ENCODE data around the gene LAIR1. TPM values are rescaled to one million over a fixed set of nuclear protein-coding genes. Genes with fewer than 3 reads are reported as not detected.

LAIR1 gene
- polyA plus RNA-seq, 1 donor (not counting 4 experiments of a cell fraction or from before 2014, with no cell fraction given), result not detected

DNA sequence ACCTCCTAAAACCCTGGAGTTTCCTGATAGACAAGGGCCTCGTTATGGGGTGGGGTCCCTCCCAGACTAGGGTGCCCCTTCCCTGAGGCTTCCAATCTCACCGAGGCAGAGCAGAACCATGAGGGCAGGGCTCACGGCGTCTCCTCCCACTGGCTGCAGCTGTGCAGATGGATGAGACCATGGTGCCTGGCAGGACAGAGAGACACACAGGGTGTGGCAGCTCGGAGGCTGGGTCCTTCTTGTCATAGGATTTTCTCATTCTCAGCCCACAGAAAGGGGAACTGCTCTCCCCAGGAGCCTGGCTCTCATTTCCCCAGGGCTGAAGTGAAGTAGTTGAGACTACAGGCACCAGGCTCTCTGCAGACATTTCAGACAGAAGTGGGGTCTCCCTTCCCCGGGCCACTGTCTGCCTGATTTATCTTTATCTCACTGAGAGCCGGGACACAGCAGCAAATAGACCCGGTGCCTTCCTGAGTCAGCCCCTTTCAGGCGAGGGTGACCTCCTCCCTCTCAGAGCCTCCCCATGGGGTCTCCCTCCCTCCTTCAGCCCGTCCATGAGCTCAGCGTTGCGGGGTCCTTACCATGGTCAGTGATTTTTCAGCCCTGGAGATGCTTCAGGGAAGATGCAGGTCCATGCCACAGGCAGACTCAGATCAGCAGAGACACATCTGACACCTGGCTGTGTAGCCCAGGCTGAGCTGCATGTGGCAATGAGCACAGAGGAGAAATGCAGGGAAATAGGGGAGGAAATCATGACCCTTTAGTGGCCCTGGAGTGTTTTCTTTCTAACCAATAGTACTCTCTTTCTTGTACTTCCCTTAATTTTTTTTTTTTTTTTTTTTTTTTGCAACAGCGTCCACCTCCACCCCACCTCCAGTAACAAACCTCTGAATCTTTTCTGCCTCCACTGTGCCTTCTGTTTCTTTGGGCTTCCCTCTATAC, 52.0 kb downstream of the LAIR1 start, which contains the start of gene LILRA5:
Gene LILRA5 (minus strand): TSS at position 731 of the 942 bp plus-strand sequence. CDS start 147 bp downstream, at position 584.
- Histone ChIP-seq H3K4me1 (ENCODE audit: control insufficient read depth, extremely low read depth, insufficient read depth, low read length) (no peaks in the 10 kb centered on the region), H3K4me2 (ENCODE audit: control insufficient read depth, extremely low read depth, insufficient read depth, low read depth, low read length) (no peak within 1 kb of the TSS), H3K9me3 (ENCODE audit: control insufficient read depth, low read depth, low read length) (no peaks in the 10 kb centered on the region), H3K36me3 (ENCODE audit: control insufficient read depth in 2 of 2, extremely low read depth in 1 of 2, insufficient read depth in 2 of 2, low read length in 2 of 2) (no peaks in the 10 kb centered on the region), H2AFZ (ENCODE audit: control insufficient read depth, low read length) (no peak within 1 kb of the TSS), H3K27ac (ENCODE audit: control insufficient read depth, insufficient read depth, low read length) (no peak within 1 kb of the TSS), H4K20me1 (ENCODE audit: control insufficient read depth, extremely low read depth, insufficient read depth, low read length) (no peaks in the 10 kb centered on the region), H3K9ac (ENCODE audit: control insufficient read depth, extremely low read depth, insufficient read depth, low read length) (no peak within 1 kb of the TSS), H3K27me3 (ENCODE audit: control insufficient read depth, extremely low read depth, insufficient read depth, low read length) (no peaks in the 10 kb centered on the region), H3K9me1 (ENCODE audit: control insufficient read depth, extremely low read depth, insufficient read depth, low read length) (no peaks in the 10 kb centered on the region), H3K79me2 (ENCODE audit: control insufficient read depth, insufficient read depth, low read length) (no peaks in the 10 kb centered on the region), H3K4me3 (ENCODE audit: control insufficient read depth in 2 of 3, extremely low read depth in 1 of 3, insufficient read depth in 2 of 3, low read depth in 1 of 3, low read length in 3 of 3) (no peak within 1 kb of the TSS)
- FAIRE-seq, result no peak
- no peak for DNase-seq (ENCODE audit: low read depth, low spot score)
- TF ChIP-seq, protein P1, sequence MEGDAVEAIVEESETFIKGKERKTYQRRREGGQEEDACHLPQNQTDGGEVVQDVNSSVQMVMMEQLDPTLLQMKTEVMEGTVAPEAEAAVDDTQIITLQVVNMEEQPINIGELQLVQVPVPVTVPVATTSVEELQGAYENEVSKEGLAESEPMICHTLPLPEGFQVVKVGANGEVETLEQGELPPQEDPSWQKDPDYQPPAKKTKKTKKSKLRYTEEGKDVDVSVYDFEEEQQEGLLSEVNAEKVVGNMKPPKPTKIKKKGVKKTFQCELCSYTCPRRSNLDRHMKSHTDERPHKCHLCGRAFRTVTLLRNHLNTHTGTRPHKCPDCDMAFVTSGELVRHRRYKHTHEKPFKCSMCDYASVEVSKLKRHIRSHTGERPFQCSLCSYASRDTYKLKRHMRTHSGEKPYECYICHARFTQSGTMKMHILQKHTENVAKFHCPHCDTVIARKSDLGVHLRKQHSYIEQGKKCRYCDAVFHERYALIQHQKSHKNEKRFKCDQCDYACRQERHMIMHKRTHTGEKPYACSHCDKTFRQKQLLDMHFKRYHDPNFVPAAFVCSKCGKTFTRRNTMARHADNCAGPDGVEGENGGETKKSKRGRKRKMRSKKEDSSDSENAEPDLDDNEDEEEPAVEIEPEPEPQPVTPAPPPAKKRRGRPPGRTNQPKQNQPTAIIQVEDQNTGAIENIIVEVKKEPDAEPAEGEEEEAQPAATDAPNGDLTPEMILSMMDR (optimal IDR thresholded peaks at IDR 0.05 in 1 of 3, IDR thresholded peaks at IDR 0.05 in 1 of 3, conservative IDR thresholded peaks at IDR 0.05 in 1 of 3; ENCODE audit: extremely low read depth in 1 of 3, insufficient read depth in 2 of 3, low read length in 3 of 3), result no peak
- dilution Hi-C loops (cut with MboI; ENCODE audit: extremely low pct_ligation_motif_present, low sequenced_read_pairs), result no loop called here

DNA sequence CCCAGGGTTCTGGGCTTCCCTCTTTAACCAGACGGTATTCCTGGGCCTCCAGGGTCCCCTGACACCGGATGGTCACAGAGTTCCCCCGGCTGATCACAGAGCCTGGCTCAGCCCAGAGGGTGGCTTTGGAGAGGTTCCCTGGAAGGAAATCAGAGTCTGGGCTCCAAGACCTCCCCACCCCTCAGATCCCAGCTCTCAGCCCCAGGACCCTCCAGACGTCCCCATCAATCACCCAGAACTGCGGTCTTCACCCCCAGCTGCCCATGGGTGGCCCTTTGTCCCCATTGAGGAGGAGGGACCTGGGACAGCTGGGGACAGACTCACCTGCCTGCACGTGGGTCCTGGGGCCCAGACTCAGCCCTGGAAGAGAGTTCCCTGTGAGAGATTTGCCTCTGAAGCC, 52.7 kb downstream of the LAIR1 start:
- no peaks in the 10 kb centered on the region for H3K4me1 ChIP-seq (ENCODE audit: control insufficient read depth, extremely low read depth, insufficient read depth, low read length)
- H4K20me1 ChIP-seq (ENCODE audit: control insufficient read depth, extremely low read depth, insufficient read depth, low read length), result no peaks in the 10 kb centered on the region
- dilution Hi-C loops (cut with MboI; ENCODE audit: extremely low pct_ligation_motif_present, low sequenced_read_pairs), result no loop called here
- H3K9me1 ChIP-seq (ENCODE audit: control insufficient read depth, extremely low read depth, insufficient read depth, low read length), result no peaks in the 10 kb centered on the region
- no peak overlapping the region for H3K9ac ChIP-seq (ENCODE audit: control insufficient read depth, extremely low read depth, insufficient read depth, low read length)
- no peak overlapping the region for H3K4me2 ChIP-seq (ENCODE audit: control insufficient read depth, extremely low read depth, insufficient read depth, low read depth, low read length)
- no peaks in the 10 kb centered on the region for H3K79me2 ChIP-seq (ENCODE audit: control insufficient read depth, insufficient read depth, low read length)
- no peak for DNase-seq (ENCODE audit: low read depth, low spot score)
- no peaks in the 10 kb centered on the region for H3K36me3 ChIP-seq (ENCODE audit: control insufficient read depth in 2 of 2, extremely low read depth in 1 of 2, insufficient read depth in 2 of 2, low read length in 2 of 2)
- no peak overlapping the region for H2AFZ ChIP-seq (ENCODE audit: control insufficient read depth, low read length)
- no peak overlapping the region for H3K4me3 ChIP-seq (ENCODE audit: control insufficient read depth in 2 of 3, extremely low read depth in 1 of 3, insufficient read depth in 2 of 3, low read depth in 1 of 3, low read length in 3 of 3)
- H3K9me3 ChIP-seq (ENCODE audit: control insufficient read depth, low read depth, low read length), result no peaks in the 10 kb centered on the region
- TF ChIP-seq EZH2 (IDR thresholded peaks at IDR 0.05; ENCODE audit: low read length), result no peak
- TF ChIP-seq, protein P1 (optimal IDR thresholded peaks at IDR 0.05 in 1 of 3, IDR thresholded peaks at IDR 0.05 in 1 of 3, conservative IDR thresholded peaks at IDR 0.05 in 1 of 3; ENCODE audit: extremely low read depth in 1 of 3, insufficient read depth in 2 of 3, low read length in 3 of 3), result no peak
- FAIRE-seq, result no peak
- H3K27me3 ChIP-seq (ENCODE audit: control insufficient read depth, extremely low read depth, insufficient read depth, low read length), result no peaks in the 10 kb centered on the region
- H3K27ac ChIP-seq (ENCODE audit: control insufficient read depth, insufficient read depth, low read length), result no peak overlapping the region
